ENCODE measurements around the gene PSG6.
"Not testable (repeated sequence)": the region's sequence is repeated elsewhere in the genome, so short reads cannot be mapped to it uniquely, and the experiment has no call there.

PSG6 gene

DNA sequence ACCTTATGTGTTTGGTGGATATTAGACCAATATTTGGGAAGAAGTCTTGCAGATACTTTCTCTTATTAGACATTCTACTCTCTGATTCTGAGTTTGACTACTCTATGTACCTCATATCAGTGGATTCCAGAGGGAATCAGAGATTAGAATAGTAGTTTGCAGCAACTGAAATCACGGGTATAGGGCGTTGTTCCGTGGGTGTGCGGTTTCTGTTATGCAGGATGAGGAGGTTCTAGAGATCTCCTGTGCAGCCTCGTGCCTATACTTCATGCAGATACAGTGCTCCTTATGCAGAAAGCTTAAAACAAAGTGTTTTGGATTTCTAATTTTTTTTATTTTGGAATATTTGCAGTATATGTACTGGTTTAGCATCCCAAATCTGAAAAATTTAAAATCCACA is 6.0 kb downstream of the PSG6 start:
- not testable (repeated sequence) for DNase-seq (ENCODE audit: low read depth in 2 of 3, low spot score in 1 of 3)

GRCh38 chr19:42906162-42906561 is 11.5 kb downstream of the PSG6 start:
- DNase-seq (ENCODE audit: low read depth in 2 of 3, low spot score in 1 of 3): not testable (repeated sequence)

DNA sequence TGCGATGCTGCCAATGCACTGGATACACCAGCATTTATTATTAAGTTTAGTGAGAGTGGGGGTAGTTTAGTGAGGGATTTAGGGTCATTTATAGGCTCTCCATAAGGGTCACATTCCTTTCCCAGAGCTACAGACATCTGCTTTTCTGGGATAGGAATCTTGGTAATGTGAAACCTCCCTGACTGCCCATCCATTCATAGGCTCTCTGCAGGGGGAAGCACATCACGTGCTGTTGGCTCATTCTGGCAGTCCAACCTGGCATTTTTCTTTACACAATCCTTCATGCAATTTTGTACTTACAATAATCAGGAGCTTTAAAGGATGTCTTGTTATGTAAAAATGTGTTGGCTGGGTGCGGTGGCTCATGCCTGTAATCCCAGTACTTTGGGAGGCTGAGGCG is 17.1 kb downstream of the PSG6 start:
- DNase-seq (ENCODE audit: low read depth in 2 of 3, low spot score in 1 of 3): not testable (repeated sequence)

- not testable (repeated sequence) for DNase-seq (ENCODE audit: low read depth in 2 of 3, low spot score in 1 of 3)
Measured at GRCh38 chr19:42899674-42900073, 18.0 kb downstream of the PSG6 start.

- not testable (repeated sequence) for DNase-seq (ENCODE audit: low read depth in 2 of 3, low spot score in 1 of 3)
Measured at GRCh38 chr19:42899110-42899509, 18.6 kb downstream of the PSG6 start.

DNA sequence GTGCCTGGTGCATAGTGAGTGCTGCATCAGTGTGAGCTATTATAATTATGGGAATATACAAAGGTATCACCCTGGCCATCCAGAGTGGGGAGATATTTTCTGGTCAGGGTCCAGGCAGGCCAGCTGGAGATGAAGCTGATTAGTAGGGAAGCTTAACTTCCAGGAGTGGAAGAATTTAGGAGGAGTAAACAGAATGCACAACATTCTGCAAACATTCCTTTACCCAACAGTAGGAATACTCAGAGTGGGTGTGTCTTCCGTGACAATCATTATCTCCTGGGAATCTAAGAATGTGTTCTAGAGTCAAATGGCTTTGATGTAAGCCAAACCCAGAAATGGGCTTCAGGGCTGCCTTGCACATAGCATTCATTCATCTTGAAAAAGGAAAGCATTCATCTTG is 19.0 kb downstream of the PSG6 start:
- DNase-seq (ENCODE audit: low read depth in 2 of 3, low spot score in 1 of 3): not testable (repeated sequence)

- DNase-seq (ENCODE audit: low read depth in 2 of 3, low spot score in 1 of 3): not testable (repeated sequence)
Measured at GRCh38 chr19:42897729-42898128, 20.0 kb downstream of the PSG6 start.

- DNase-seq (ENCODE audit: low read depth in 2 of 3, low spot score in 1 of 3): not testable (repeated sequence)
Measured at GRCh38 chr19:42890446-42890845, 27.2 kb downstream of the PSG6 start.

DNA sequence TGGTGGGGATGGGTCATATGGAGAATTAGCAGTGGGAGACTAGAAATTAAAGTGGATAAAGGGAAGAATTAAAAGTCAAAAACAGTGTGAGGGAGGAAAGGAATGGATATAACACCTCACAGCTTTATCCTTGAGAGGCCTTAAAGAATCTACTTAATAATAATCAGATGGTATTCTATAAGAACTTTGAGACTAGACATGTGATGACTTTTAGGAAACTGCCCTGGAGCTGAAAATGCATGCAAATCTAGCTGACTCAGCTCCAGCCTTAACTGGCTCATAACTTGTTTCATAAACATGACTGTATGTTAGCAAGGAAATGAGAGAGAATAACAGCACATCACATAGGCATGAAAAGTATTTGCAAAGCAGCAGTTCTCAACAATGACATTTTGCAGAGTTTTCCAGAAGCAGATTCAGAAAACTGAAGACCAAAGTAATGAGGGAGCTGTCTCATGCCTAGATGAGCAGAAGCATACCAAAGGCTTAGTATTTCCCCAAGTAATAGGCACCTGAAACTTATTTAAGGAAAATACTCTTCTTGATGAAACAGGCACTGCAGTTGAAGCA is 29.7 kb downstream of the PSG6 start:
- DNase-seq (ENCODE audit: low read depth in 2 of 3, low spot score in 1 of 3): not testable (repeated sequence)

DNA sequence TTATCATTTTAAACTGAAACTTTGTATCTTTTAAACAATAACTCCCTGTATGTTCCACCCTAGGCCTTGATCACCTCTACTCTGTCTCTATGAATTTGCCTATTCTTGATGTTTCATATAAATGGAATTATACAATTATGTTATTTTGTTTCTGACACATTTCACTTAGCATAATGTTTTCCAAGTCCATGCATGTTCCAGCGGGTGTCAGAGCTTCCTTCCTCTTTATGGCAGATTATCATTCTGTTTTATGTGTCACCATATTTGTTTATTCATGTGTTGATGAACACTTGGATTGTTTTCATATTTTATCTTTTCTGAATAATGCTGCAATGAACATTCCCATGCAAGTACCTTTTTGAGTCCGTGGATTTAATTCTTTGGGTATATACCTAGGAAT is 35.0 kb downstream of the PSG6 start:
- DNase-seq (ENCODE audit: low read depth in 2 of 3, low spot score in 1 of 3): not testable (repeated sequence)

- not testable (repeated sequence) for DNase-seq (ENCODE audit: low read depth in 2 of 3, low spot score in 1 of 3)
Measured at GRCh38 chr19:42882010-42882409, 35.7 kb downstream of the PSG6 start.

GRCh38 chr19:42881279-42881678 is 36.4 kb downstream of the PSG6 start:
- not testable (repeated sequence) for DNase-seq (ENCODE audit: low read depth in 2 of 3, low spot score in 1 of 3)

GRCh38 chr19:42880621-42881020 is 37.1 kb downstream of the PSG6 start:
- DNase-seq (ENCODE audit: low read depth in 2 of 3, low spot score in 1 of 3): not testable (repeated sequence)

DNA sequence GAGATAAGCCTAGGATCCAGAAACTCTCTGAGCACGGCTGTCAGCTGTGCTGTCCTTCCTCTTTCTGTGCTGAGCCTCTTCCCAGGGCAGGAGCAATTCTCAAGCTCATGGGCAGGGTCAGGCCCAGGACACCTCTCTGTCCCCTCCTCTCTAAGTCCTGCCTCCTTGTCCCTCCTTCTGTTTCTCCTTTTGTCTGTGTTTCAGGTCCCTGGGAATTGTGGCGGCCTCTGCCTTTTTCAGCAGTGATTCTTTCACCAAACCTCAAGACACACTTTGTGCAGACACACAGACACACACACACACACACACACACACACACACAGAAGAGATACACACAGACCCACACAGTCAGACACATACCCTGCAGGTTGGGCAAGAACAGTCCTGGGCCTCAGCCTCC is 38.1 kb downstream of the PSG6 start, which contains the start of gene PSG1:
Gene PSG1, minus strand, starts transcription at position 101 of the 400 bp plus-strand sequence. CDS start 132 bp downstream, outside the sequence.
- no peak for DNase-seq (ENCODE audit: low read depth in 2 of 3, low spot score in 1 of 3)

DNA sequence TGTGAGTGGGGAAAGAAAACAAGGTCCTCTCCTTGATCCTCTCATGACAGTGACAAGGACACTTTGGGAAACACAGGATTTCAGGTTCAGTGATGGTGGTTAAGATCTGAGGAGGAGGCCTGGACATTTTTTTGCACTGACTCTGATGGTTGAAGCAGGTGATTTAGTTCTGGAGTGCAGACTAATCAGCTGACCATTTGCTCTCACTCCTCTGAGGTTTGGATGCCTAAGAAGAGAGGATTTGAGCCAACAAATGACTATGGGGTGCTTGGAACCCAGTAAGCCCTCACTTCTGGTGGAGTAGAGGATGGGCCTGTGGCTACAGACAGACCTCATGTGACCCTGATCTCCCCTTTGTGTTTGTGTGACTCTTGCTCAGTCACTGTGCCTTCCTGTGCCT is 41.1 kb downstream of the PSG6 start:
- DNase-seq (ENCODE audit: low read depth in 2 of 3, low spot score in 1 of 3): not testable (repeated sequence)

DNA sequence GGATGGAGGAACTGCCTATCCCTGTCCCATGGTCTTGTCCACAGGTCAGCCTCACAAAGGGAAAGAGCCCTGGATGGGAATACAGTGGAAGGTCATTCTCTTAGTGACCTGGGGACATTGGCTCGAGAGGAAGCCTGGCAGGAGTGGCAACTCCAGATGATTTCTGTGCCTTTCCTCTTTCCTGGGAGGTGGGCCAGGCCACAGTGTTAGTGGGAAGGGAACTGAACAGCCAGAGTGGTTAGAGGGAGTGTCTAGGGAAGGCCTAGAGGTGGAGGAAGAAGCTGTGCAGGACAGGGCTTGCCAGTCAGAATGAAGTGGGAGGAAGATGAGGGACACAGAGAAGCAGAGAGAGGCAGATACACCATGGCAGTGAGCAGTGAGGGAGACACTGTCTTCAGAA is 41.8 kb downstream of the PSG6 start:
- DNase-seq (ENCODE audit: low read depth in 2 of 3, low spot score in 1 of 3): not testable (repeated sequence)

GRCh38 chr19:42874901-42875813 is 42.5 kb downstream of the PSG6 start:
- DNase-seq (ENCODE audit: low read depth in 2 of 3, low spot score in 1 of 3): not testable (repeated sequence)

DNA sequence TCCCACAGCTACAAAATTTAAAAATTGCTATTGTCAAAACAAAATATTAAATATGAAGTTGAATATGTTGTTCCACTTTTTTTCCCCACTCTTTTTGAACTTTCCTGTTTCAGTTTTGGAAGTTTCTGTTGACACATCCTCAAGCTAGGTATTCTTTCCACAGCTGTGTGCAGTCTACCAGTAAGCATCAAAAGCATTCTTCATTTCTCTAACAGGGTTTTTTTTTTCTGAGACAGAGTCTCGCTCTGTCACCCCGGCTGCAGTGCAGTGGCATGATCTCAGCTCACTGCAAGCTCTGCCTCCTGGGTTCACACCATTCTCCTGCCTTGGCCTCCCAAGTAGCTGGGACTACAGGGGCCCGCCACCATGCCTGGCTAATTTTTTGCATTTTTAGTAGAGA is 43.6 kb downstream of the PSG6 start:
- not testable (repeated sequence) for DNase-seq (ENCODE audit: low read depth in 2 of 3, low spot score in 1 of 3)

DNA sequence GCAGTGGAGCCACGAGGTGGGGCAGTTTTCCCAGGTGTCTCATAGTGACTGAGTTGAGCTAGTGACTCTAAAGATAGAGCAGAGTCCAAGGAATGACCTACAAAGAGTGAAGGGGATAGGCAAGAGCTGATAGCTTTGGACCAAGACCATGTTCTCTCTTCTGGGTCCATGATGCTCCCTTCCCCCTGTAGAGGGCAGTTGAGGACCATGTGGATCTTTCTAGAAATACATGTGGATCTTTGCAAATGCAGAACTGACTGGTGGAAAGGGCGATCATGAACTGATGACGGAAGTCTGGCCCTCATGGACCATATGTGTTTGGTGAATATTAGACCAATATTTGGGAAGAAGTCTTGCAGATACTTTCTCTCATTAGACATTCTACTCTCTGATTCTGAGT is 45.1 kb downstream of the PSG6 start:
- no peak for DNase-seq (ENCODE audit: low read depth in 2 of 3, low spot score in 1 of 3)

DNA sequence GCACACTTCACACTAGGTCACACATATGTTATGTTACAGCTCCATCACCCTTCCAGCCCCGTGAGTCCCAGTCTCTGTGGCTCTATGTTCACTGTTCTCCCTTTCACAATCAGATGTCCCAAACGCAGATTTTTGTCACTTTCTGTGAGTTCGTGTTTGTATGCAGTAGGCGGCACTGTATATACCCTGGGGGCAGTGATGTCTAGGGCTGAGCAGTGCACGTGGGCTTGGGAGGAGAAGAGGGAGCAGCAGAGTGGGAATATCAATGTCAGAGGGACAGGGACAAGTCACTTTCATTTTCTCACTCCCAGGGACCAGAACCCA is 60.2 kb downstream of the PSG6 start:
- no peak for DNase-seq (ENCODE audit: low read depth in 2 of 3, low spot score in 1 of 3)

- peak in 2 of 3 donors; percentile 1 to 21 for DNase-seq (ENCODE audit: low read depth in 2 of 3, low spot score in 1 of 3)
Measured at GRCh38 chr19:42856866-42857543, 60.7 kb downstream of the PSG6 start.

DNA sequence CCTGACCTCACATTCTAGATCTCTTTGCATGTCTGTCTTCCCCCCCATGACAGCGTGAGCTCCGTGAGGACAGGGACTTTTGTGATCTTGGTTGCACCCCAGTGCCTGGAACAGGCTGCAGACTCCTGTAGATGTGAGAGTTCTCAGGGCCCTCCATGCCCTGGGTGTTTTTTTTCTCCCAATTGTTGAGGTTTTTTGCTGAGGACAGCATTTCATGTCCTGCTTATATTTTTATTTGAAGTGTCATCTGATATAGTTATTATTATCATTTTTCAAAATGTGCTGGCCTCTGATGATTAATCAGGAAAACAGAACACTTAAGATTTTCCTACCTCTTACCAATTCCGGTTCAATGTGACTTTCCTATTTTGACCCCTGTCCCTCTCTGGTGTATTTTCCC is 62.9 kb downstream of the PSG6 start:
- DNase-seq (ENCODE audit: low read depth in 2 of 3, low spot score in 1 of 3): not testable (repeated sequence)

Measured in stimulated activated CD4-positive, alpha-beta T cell treated with anti-CD3 and anti-CD28 coated beads, Interleukin-12 subunit alpha, Interleukin-12 subunit beta, amount 100 ng/mL, for 48 hours (primary cell).